Measurements from ENCODE around the gene TCHP. TPM values are rescaled to one million over a fixed set of nuclear protein-coding genes. Genes with fewer than 3 reads are reported as not detected.

Gene TCHP
- total RNA-seq, 2 donors from 2014 or later = 22.5 to 25.1 TPM

Other genes with a start within 250 kb of the TCHP start
- gene FAM222A, start 186.4 kb upstream of the TCHP start, total RNA-seq = under 1 TPM; 0.53 to 0.55 TPM
- gene TRPV4, start 66.9 kb upstream of the TCHP start, total RNA-seq = not detected
- gene GLTP, start 19.7 kb upstream of the TCHP start, total RNA-seq = 10 to 100 TPM; 23.8 to 24.5 TPM
- gene GIT2, start 96.1 kb downstream of the TCHP start, total RNA-seq = 10 to 100 TPM; 70.0 to 74.9 TPM
- gene ANKRD13A, start 99.2 kb downstream of the TCHP start, total RNA-seq = 10 to 100 TPM; 67.8 to 72.8 TPM
- 10 to 100 TPM; 16.9 to 19.0 TPM for gene C12orf76, start 148.2 kb downstream of the TCHP start, total RNA-seq
- 1 to 10 TPM; 1.3 to 1.4 TPM for gene IFT81, start 224.1 kb downstream of the TCHP start, total RNA-seq